Measurements from ENCODE around the gene ABCA3. TPM values are rescaled to one million over a fixed set of nuclear protein-coding genes. Genes with fewer than 3 reads are reported as not detected.

Gene ABCA3
- total RNA-seq, 1 donor from 2014 or later: 32.1 TPM

DNA sequence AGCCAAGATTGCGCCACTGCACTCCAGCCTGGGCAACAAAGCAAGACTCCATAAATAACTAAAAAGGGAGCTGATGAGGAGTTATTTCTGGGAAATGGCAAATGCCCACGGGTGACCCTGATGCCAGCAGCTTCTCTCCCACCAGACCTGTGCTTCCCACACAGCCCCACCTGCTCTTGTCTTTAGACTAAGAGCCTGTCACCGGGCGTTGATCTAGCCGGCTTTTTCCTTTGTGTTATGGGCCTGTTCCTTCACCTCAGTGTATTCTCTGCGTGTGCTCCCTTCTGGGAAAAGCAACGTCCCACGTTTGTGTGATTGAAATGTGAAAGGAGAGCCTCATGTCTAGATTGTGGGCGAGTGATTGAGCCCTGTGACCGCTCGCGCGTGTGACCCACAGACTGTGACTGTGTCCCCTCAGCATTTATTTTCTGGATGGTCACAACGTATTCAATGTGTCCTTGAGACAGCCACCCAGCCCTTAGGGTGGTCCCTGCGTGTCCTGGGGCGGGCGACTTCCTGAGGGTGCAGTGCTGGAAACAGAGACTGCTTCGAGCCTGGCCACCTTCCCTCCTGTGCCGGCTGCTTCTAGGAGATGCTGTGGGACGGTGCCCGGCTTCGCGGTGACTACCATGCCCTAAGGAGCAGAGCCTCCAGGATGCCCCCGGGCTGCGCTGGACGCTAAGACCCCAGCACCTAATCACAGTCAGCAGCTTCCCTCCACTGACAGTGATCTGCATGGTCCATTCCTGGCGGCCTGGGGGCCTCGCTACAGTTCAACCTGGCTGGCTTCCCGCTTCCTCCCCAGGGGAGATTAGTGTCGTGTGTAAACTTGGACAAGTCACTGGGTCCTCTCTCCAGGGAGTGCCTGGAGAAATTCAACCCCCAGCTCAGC is 64.8 kb downstream of the ABCA3 start:
- TF ChIP-seq CTCF (IDR thresholded peaks at IDR 0.05; ENCODE audit: insufficient read depth, low read length, poor library complexity, severe bottlenecking): no peak

DNA sequence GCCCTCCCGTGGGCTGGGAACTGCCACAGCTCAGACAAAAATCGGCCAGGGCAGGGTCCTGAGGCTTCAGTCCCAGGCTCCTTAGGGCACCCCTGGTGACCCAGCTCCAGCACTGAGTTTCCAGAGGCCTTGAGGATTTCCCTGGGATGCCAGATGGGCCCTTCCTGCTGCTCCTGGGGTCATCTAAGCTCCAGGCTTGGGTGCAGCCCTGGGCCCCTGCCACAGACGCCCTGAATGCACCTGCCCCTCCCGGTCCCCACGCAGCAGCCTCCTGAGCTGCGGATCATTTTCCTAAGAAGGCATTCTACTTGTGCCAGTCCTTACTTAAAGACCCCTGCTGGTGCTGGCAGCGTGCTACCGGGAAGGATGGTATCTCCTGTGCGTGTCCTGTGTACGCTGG is 66.6 kb downstream of the ABCA3 start:
- Histone ChIP-seq H3K4me3 (ENCODE audit: low read depth, low read length) (no peak overlapping the region), H3K27me3 (ENCODE audit: control insufficient read depth, insufficient read depth, low read length) (no peaks in the 10 kb centered on the region), H3K36me3 (ENCODE audit: control insufficient read depth, insufficient read depth, low read length) (no peaks in the 10 kb centered on the region)
- TF ChIP-seq CTCF (IDR thresholded peaks at IDR 0.05; ENCODE audit: insufficient read depth, low read length, poor library complexity, severe bottlenecking): no peak
- DNase-seq (ENCODE audit: low read depth): no peak

More for the DNA sequence above, 64.8 kb downstream of the ABCA3 start:
- DNase-seq (ENCODE audit: low read depth): no peak
- Histone ChIP-seq H3K27me3 (ENCODE audit: control insufficient read depth, insufficient read depth, low read length) (no peaks in the 10 kb centered on the region), H3K36me3 (ENCODE audit: control insufficient read depth, insufficient read depth, low read length) (no peaks in the 10 kb centered on the region), H3K4me3 (ENCODE audit: low read depth, low read length) (no peak overlapping the region)

DNA sequence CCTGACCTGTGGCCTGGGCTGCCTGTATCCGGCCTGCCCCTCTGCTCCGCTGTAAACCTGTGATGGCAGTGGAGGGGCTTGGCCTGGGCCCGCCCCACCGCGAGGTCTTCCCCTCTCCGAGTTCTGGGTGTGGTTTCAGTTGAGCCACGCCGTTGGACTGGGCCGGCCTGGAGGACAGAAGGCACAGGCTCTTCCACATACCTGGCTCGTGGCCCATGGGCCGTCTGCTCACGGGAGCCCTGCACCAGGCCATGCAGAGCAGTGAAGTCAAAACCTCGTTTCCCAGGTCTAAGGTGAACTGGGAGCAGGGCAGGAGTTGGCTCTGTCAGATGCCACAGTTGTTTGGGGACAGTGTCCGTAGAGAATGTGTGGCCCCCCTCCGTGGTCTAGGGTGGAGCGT is 67.0 kb downstream of the ABCA3 start:
- TF ChIP-seq CTCF (IDR thresholded peaks at IDR 0.05; ENCODE audit: insufficient read depth, low read length, poor library complexity, severe bottlenecking): no peak
- Histone ChIP-seq H3K4me3 (ENCODE audit: low read depth, low read length) (no peak overlapping the region), H3K27me3 (ENCODE audit: control insufficient read depth, insufficient read depth, low read length) (no peaks in the 10 kb centered on the region), H3K36me3 (ENCODE audit: control insufficient read depth, insufficient read depth, low read length) (no peaks in the 10 kb centered on the region)
- no peak for DNase-seq (ENCODE audit: low read depth)

DNA sequence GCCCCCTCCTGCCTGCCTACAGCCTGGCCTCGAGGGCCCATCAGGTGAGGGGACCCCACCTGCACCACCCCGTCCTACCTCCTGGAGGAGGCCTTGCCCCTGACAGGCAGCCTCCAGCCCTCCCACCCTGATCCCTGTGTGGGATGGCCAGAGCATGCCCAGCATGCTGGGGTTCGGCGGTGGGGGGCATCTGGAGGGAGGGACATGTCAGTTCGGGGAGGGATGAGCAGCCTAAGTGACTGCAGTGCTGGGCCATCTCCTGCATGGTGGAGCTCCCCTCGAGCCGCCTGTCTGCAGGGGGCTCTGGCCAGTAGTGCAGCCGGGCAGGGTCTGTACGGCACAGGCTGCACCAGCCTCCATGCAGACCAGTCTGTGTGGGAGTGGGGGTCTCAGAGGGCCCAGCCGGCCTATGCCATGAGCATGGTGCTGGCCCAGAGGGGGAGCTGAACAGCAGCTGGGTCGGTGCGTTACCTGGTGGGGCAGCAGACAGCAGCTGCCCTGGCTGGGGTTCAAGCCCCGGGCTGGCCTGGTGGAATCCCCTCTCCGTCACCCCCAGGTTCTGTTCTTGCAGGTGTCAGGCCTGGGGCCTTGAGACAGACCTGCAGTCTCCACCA is 68.6 kb downstream of the ABCA3 start:
- no peak for DNase-seq (ENCODE audit: low read depth)
- H3K4me3 ChIP-seq (ENCODE audit: low read depth, low read length): no peak overlapping the region
- no peaks in the 10 kb centered on the region for H3K36me3 ChIP-seq (ENCODE audit: control insufficient read depth, insufficient read depth, low read length)
- no peaks in the 10 kb centered on the region for H3K27me3 ChIP-seq (ENCODE audit: control insufficient read depth, insufficient read depth, low read length)
- no peak for TF ChIP-seq CTCF (IDR thresholded peaks at IDR 0.05; ENCODE audit: insufficient read depth, low read length, poor library complexity, severe bottlenecking)

- no peak for DNase-seq (ENCODE audit: low read depth)
- no peak for TF ChIP-seq CTCF (IDR thresholded peaks at IDR 0.05; ENCODE audit: insufficient read depth, low read length, poor library complexity, severe bottlenecking)
- Histone ChIP-seq H3K36me3 (ENCODE audit: control insufficient read depth, insufficient read depth, low read length) (no peaks in the 10 kb centered on the region), H3K4me3 (ENCODE audit: low read depth, low read length) (no peak overlapping the region), H3K27me3 (ENCODE audit: control insufficient read depth, insufficient read depth, low read length) (no peaks in the 10 kb centered on the region)
Measured at GRCh38 chr16:2270588-2271470, 69.7 kb downstream of the ABCA3 start.
